Measurements from ENCODE around the gene CDK2AP2. TPM values are rescaled to one million over a fixed set of nuclear protein-coding genes. Genes with fewer than 3 reads are reported as not detected.

Gene CDK2AP2
- total and polyA plus RNA-seq, 2 of the 8 experiments (the other 6 are each of a cell fraction or from before 2014, with no cell fraction given), result 49.6 to 65.1 TPM

- TF ChIP-seq EZH2 (IDR thresholded peaks at IDR 0.05; ENCODE audit: low read depth, low read length, severe bottlenecking) (no peak), TEAD4 (IDR thresholded peaks at IDR 0.05; ENCODE audit: low read depth, low read length) (no peak), KDM1A (IDR thresholded peaks at IDR 0.05; ENCODE audit: borderline replicate concordance, low read length) (no peak), ATF2 (IDR thresholded peaks at IDR 0.05; ENCODE audit: low read length) (no peak), HDAC6 (IDR thresholded peaks at IDR 0.05; ENCODE audit: low read depth, low read length) (no peak), SP4 (IDR thresholded peaks at IDR 0.05; ENCODE audit: low read length) (no peak), FOSL1 (IDR thresholded peaks at IDR 0.05; ENCODE audit: insufficient read depth, low read depth, low read length) (no peak)
Measured at GRCh38 chr11:67525275-67525976, 17.5 kb upstream of the CDK2AP2 start (continued).
